Upper lobe of left lung (tissue), 6 donors: ENCODE measurements around the gene JAG2. TPM values are rescaled to one million over a fixed set of nuclear protein-coding genes. Genes with fewer than 3 reads are reported as not detected.

Source experiments
- ATAC-seq, 2 donors: fragments of 200-7000 bp; cut with Tn5 transposase; one replicate each; pipeline ENCODE4 v1.9.1; 2022; ENCODE audit warnings: mild to moderate bottlenecking in 2 of 2, moderate library complexity in 2 of 2; ENCODE audit not compliant: low FRiP score in 2 of 2
- DNase-seq, 2 donors: peaks; one replicate each; pipeline ENCODE4 v3.0.0-alpha.2; 2019 to 2020
- H3K27ac ChIP-seq, 4 donors: fragments of 200-600 bp; sonication (generic); one replicate each; pipeline ENCODE4 v1.5.1; 2016 to 2019
- H3K27me3 ChIP-seq, 4 donors: fragments of 200-600 bp; sonication (generic); one replicate each; pipeline ENCODE4 v1.5.1; 2017 to 2019
- H3K36me3 ChIP-seq, 4 donors: fragments of 200-600 bp; sonication (generic); one replicate each; pipeline ENCODE4 v1.5.1; 2016 to 2019
- H3K4me1 ChIP-seq, 4 donors: fragments of 200-600 bp; sonication (generic); one replicate each; pipeline ENCODE4 v1.5.1; 2018 to 2019
- H3K4me3 ChIP-seq, 4 donors: fragments of 200-600 bp; sonication (generic); one replicate each; pipeline ENCODE4 v1.5.1; 2017 to 2019; ENCODE audit warnings: mild to moderate bottlenecking in 2 of 4, moderate library complexity in 1 of 4
- H3K9me3 ChIP-seq, 4 donors: fragments of 200-600 bp; sonication (generic); one replicate each; pipeline ENCODE4 v1.5.1; 2018 to 2019
- EP300 ChIP-seq, 4 donors: sonication (generic); formaldehyde crosslinking; IDR thresholded peaks; one replicate each; pipeline ENCODE4 v1.5.1; 2017; ENCODE audit warnings: antibody characterized with exemption in 4 of 4, control low read depth in 2 of 4
- POLR2A ChIP-seq, 4 donors: fragments of 450-650 bp; IDR thresholded peaks; one replicate each; pipeline ENCODE4 v1.5.1; 2016 to 2017; ENCODE audit warnings: antibody characterized with exemption in 4 of 4, mild to moderate bottlenecking in 2 of 4
- POLR2AphosphoS5 ChIP-seq, 2 donors: sonication (generic); formaldehyde crosslinking; IDR thresholded peaks; one replicate each; pipeline ENCODE4 v1.5.1; 2017; ENCODE audit warnings: antibody characterized with exemption in 2 of 2
- whole genome bisulfite sequencing, 2 donors: methylation state at CpG; one replicate each; pipeline ENCODE4 v1.1.5; 2017 to 2018; 5-methylcytosine and 5-hydroxymethylcytosine counted together
- total RNA-seq, 6 donors: library from RNA; depleted of rRNA in 4 of 6; stranded (reverse); fragments of >200 nt in 4 of 6; gene quantifications; one replicate each; pipeline versions ENCODE4 v1.1.0 to v1.2.1, GENCODE V29; 2016 to 2021
- TF ChIP-seq, protein P1 (sequence below), 6 experiments: fragments of 450-650 bp in 4 of 6; fragments of 200-600 bp in 2 of 6; sonication (generic) in 2 of 6; IDR thresholded peaks; one replicate each; pipeline ENCODE4 v1.5.1; 2016 to 2019; ENCODE audit warnings: antibody characterized with exemption in 6 of 6
- donor health status: DM: no; HTN: no; CAD: no; lungs with moderate emphysema.
- donor health status: DM: no; HTN: yes; CAD: no; lungs with severe emphysema.

The JAG2 gene
- total RNA-seq, 6 donors from 2014 or later, result 14.9 to 43.4 (median 23.8) TPM

DNA sequence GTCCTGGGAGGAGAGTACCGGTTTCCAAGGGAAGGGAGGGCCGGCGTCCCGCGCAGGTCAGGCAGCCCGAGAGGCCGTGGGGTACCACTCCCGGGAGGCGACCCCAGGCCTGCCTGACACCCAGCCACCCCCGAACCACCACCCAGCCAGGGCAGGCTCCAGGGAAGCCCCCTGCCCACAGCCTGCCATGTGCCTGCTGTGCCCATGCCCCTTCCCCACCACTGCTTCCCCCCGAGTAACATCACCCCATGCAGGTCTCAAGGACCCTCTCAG lies 10.2 kb upstream of the JAG2 start:
- no peaks in the 10 kb centered on the region for H3K36me3 ChIP-seq
- H3K4me1 ChIP-seq, result peaks cover 35 to 55% (median 40%) of the 10 kb centered on the region in 4 donors
- H3K4me3 ChIP-seq, result no peak overlapping the region
- no peak for TF ChIP-seq POLR2A (IDR thresholded peaks at IDR 0.05)
- TF ChIP-seq, protein P1, sequence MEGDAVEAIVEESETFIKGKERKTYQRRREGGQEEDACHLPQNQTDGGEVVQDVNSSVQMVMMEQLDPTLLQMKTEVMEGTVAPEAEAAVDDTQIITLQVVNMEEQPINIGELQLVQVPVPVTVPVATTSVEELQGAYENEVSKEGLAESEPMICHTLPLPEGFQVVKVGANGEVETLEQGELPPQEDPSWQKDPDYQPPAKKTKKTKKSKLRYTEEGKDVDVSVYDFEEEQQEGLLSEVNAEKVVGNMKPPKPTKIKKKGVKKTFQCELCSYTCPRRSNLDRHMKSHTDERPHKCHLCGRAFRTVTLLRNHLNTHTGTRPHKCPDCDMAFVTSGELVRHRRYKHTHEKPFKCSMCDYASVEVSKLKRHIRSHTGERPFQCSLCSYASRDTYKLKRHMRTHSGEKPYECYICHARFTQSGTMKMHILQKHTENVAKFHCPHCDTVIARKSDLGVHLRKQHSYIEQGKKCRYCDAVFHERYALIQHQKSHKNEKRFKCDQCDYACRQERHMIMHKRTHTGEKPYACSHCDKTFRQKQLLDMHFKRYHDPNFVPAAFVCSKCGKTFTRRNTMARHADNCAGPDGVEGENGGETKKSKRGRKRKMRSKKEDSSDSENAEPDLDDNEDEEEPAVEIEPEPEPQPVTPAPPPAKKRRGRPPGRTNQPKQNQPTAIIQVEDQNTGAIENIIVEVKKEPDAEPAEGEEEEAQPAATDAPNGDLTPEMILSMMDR (IDR thresholded peaks at IDR 0.05), result no peak
- no peak for TF ChIP-seq EP300 (IDR thresholded peaks at IDR 0.05)
- ATAC-seq (no peak), DNase-seq (peak in 1 of 2 donors; percentile 76)
- no peaks in the 10 kb centered on the region for H3K9me3 ChIP-seq
- WGBS, 2 donors, result 89 to 93% methylated on average over 3 to 11 of the region's 11 CpGs
- H3K27me3 ChIP-seq, result no peaks in the 10 kb centered on the region
- no peak overlapping the region for H3K27ac ChIP-seq

DNA sequence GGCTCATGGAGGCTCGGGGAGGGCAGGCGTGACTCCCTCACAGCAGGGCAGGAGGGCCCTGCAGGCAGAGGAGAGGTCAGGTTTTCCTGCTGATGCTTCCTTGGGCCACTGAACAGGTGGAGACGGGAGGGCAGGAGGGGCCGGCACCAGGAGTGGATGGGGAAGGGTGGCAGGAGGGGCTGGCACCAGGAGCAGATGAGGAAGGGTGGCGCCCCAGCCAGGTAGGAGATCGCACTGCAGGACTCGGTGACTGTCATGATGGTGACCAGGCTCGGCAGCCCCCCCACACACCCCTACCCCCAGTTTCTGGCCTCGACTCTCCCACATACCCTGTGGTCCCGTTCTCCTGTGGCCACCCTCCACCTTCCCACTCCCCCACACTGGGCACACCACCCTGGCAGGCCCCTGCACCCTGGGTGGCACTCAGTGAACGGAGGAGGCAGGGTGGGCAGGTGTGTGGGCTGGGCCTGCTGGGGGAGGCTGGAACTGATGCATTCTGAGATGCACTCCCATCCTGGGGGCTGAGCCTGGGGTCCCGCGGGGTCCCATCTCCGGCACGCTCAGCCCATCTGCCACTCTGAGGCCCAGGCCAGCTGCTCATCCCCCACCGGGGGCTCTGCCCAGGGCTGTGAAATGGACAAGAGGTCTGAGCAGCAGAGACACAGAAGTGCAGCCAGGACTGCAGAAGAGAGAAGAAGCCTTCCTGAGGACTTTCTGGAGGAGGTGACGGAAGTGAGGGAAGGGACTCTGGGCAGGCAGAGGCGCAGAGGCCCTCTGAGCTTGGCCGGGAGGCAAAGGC lies 9.7 kb upstream of the JAG2 start:
- 90% methylated on average over 15 of the region's 19 CpGs for WGBS, 2 donors
- no peak overlapping the region for H3K4me3 ChIP-seq
- DNase-seq, result peak in 1 of 2 donors; percentile 67
- H3K9me3 ChIP-seq, result no peaks in the 10 kb centered on the region
- no peaks in the 10 kb centered on the region for H3K36me3 ChIP-seq
- H3K27ac ChIP-seq, result no peak overlapping the region
- no peak for TF ChIP-seq POLR2A (IDR thresholded peaks at IDR 0.05)
- TF ChIP-seq EP300 (IDR thresholded peaks at IDR 0.05), result no peak
- no peak for TF ChIP-seq POLR2AphosphoS5 (IDR thresholded peaks at IDR 0.05)
- TF ChIP-seq, protein P1 (IDR thresholded peaks at IDR 0.05), result no peak
- no peak for ATAC-seq
- H3K4me1 ChIP-seq, result peaks cover 35 to 55% (median 41%) of the 10 kb centered on the region in 4 donors
- no peaks in the 10 kb centered on the region for H3K27me3 ChIP-seq

DNA sequence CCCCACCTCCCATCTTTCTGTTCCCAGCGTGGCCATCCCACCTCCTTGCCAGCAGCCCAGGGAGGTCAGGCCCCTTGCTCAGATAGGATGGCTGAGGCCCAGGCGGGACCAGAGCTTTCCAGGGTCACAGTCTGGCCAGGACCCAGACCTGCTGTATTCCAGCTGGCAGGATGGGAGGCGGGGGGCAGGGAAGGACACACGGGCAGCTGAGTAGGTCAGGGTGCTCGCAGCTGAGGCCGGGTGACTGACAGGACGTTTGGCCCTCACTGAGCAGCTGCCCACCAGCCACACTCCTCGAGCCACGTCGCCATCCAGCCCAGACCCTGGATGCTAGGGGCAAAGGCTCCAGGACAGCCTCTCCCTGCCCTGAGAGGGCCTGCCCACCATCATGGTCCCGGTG lies 8.5 kb upstream of the JAG2 start:
- H3K36me3 ChIP-seq, result no peaks in the 10 kb centered on the region
- 73 to 75% methylated on average over 4 of the region's 11 CpGs for WGBS, 2 donors
- ATAC-seq (no peak), DNase-seq (peak in 1 of 2 donors; percentile 70)
- no peaks in the 10 kb centered on the region for H3K9me3 ChIP-seq
- no peak for TF ChIP-seq POLR2A (IDR thresholded peaks at IDR 0.05)
- no peak for TF ChIP-seq POLR2AphosphoS5 (IDR thresholded peaks at IDR 0.05)
- TF ChIP-seq, protein P1 (IDR thresholded peaks at IDR 0.05), result no peak
- TF ChIP-seq EP300 (IDR thresholded peaks at IDR 0.05), result no peak
- no peaks in the 10 kb centered on the region for H3K27me3 ChIP-seq
- no peak overlapping the region for H3K4me3 ChIP-seq
- H3K27ac ChIP-seq, result no peak overlapping the region
- H3K4me1 ChIP-seq, result peaks cover 29 to 52% (median 37%) of the 10 kb centered on the region in 4 donors

DNA sequence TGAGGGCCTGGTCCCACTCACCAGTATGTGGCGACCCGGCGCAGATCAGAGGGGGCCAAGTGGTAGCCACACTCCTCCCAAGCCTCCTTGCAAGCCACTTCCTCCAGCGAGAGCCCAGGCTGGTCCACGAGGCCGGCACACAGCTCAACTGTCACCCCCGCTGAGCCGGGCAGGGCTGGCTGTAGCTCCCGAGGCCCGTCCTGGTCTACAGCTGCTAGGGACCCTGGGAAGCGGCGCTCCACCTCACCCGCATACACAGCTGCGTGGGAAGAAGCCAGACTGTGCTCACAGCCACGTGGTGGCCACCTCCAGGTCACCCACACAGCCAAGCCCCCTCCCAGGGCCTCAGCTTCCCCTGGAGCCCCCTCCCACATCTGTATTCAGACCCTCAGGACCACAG lies 7.9 kb upstream of the JAG2 start:
- Histone ChIP-seq H3K27me3 (no peaks in the 10 kb centered on the region), H3K9me3 (no peaks in the 10 kb centered on the region), H3K27ac (peak overlapping the region in 1 of 4 donors; percentile 41), H3K4me3 (no peak overlapping the region), H3K36me3 (no peaks in the 10 kb centered on the region), H3K4me1 (peaks cover 24 to 52% (median 32%) of the 10 kb centered on the region in 4 donors)
- WGBS, 2 donors, result 60 to 82% methylated on average over 1 to 15 of the region's 15 CpGs
- TF ChIP-seq EP300 (IDR thresholded peaks at IDR 0.05) (no peak), POLR2A (IDR thresholded peaks at IDR 0.05) (no peak), POLR2AphosphoS5 (IDR thresholded peaks at IDR 0.05) (no peak)
- TF ChIP-seq, protein P1 (IDR thresholded peaks at IDR 0.05), result no peak
- DNase-seq (peak in 1 of 2 donors; percentile 72), ATAC-seq (no peak)
